K562 (cell line): ENCODE results near the gene CEBPE. TPM values are rescaled to one million over a fixed set of nuclear protein-coding genes. Genes with fewer than 3 reads are reported as not detected.

Experiments used
- ADNP ChIP-seq: fragments of 200-800 bp; sonication (Bioruptor generic); IDR thresholded peaks from 2 replicates; pipeline ENCODE4 v1.6.1; 2016; ENCODE audit warnings: missing genetic modification characterization, missing compliant biosample characterization
- CHCHD3 ChIP-seq: fragments of 250-450 bp; sonication (Bioruptor Pico); IDR thresholded peaks from 2 replicates; pipeline ENCODE4 v2.1.2; 2022; ENCODE audit warnings: mild to moderate bottlenecking
- EGR1 ChIP-seq: fragments of 450-650 bp; conservative IDR thresholded peaks from 2 replicates; pipeline ENCODE4 v1.6.1; 2017; ENCODE audit warnings: mild to moderate bottlenecking
- ESRRA ChIP-seq: fragments of 450-650 bp; IDR thresholded peaks from 2 replicates; pipeline ENCODE4 v1.6.1; 2014; ENCODE audit warnings: low read depth, mild to moderate bottlenecking, moderate library complexity, borderline replicate concordance
- HLTF ChIP-seq: fragments of 450-650 bp; IDR thresholded peaks from 2 replicates; pipeline ENCODE4 v1.6.1; 2016
- HNRNPL ChIP-seq: fragments of 200-400 bp; formaldehyde crosslinking; IDR thresholded peaks from 2 replicates; pipeline ENCODE4 v1.6.1; 2017; ENCODE audit warnings: low read depth, mild to moderate bottlenecking, low read length
- MTA1 ChIP-seq: fragments of 450-650 bp; IDR thresholded peaks from 2 replicates; pipeline ENCODE4 v1.6.1; 2017; ENCODE audit warnings: borderline replicate concordance
- NFIX ChIP-seq: fragments of 250-450 bp; sonication (Bioruptor Pico); IDR thresholded peaks from 2 replicates; pipeline ENCODE4 v1.4.0; 2020; ENCODE audit warnings: low read depth, mild to moderate bottlenecking, moderate library complexity
- NFRKB ChIP-seq: fragments of 450-650 bp; IDR thresholded peaks from 2 replicates; pipeline ENCODE4 v1.6.1; 2016; ENCODE audit warnings: low read depth
- PCBP2 ChIP-seq: fragments of 200-400 bp; formaldehyde crosslinking; IDR thresholded peaks from 2 replicates; pipeline ENCODE4 v1.6.1; 2018; ENCODE audit warnings: low read length, low read depth, mild to moderate bottlenecking, moderate library complexity; ENCODE audit not compliant: poor library complexity, severe bottlenecking
- SRSF3 ChIP-seq: fragments of 200-400 bp; formaldehyde crosslinking; IDR thresholded peaks from 2 replicates; pipeline ENCODE4 v1.6.1; 2016; ENCODE audit warnings: mild to moderate bottlenecking, low read length, moderate library complexity; ENCODE audit not compliant: insufficient read depth
- TOE1 ChIP-seq, 2 experiments: fragments of 450-650 bp in 1 of 2; sonication (generic) in 1 of 2; formaldehyde crosslinking in 1 of 2; IDR thresholded peaks; 2 replicates each; pipeline versions ENCODE4 v1.7.1 to v1.8.0; 2016 to 2022; ENCODE audit warnings: borderline replicate concordance in 2 of 2, mild to moderate bottlenecking in 2 of 2, antibody characterized with exemption in 1 of 2, inconsistent platforms in 1 of 2, low read depth in 1 of 2, missing genetic modification reagents in 1 of 2, moderate library complexity in 1 of 2
- YY1 ChIP-seq, 3 experiments: IDR thresholded peaks; 2 replicates each; pipeline ENCODE4 v1.6.1; 2011; ENCODE audit warnings: low read length in 2 of 3, mild to moderate bottlenecking in 2 of 3, moderate library complexity in 2 of 3, borderline replicate concordance in 1 of 3, control low read depth in 1 of 3, low read depth in 1 of 3; ENCODE audit not compliant: insufficient read depth in 3 of 3, insufficient replicate concordance in 2 of 3, control insufficient read depth in 1 of 3, insufficient read length in 1 of 3; ENCODE audit errors: extremely low read depth in 1 of 3
- ZBTB1 ChIP-seq: sonication (generic); formaldehyde crosslinking; IDR thresholded peaks from 2 replicates; pipeline ENCODE4 v1.8.1; 2023; ENCODE audit warnings: missing genetic modification reagents, low read depth, mild to moderate bottlenecking, borderline replicate concordance
- ZFPM2 ChIP-seq: fragments of 250-450 bp; sonication (Bioruptor Pico); IDR thresholded peaks from 2 replicates; pipeline ENCODE4 v1.5.1; 2022; ENCODE audit warnings: mild to moderate bottlenecking
- ZNF184 ChIP-seq: sonication (generic); formaldehyde crosslinking; IDR thresholded peaks from 2 replicates; pipeline ENCODE4 v1.5.0; 2020; ENCODE audit warnings: missing genetic modification reagents
- ZNF217 ChIP-seq: sonication (generic); formaldehyde crosslinking; IDR thresholded peaks from 2 replicates; pipeline ENCODE4 v1.8.0; 2022; ENCODE audit warnings: mild to moderate bottlenecking, missing genetic modification reagents
- ZNF282 ChIP-seq: sonication (generic); formaldehyde crosslinking; IDR thresholded peaks from 2 replicates; pipeline ENCODE4 v1.8.1; 2023; ENCODE audit warnings: missing genetic modification reagents
- ZNF76 ChIP-seq: fragments of 250-450 bp; sonication (Bioruptor Pico); IDR thresholded peaks from 2 replicates; pipeline ENCODE4 v1.4.0; 2020; ENCODE audit warnings: mild to moderate bottlenecking, moderate library complexity, borderline replicate concordance
- ZSCAN29 ChIP-seq: fragments of 450-650 bp; IDR thresholded peaks from 2 replicates; pipeline ENCODE4 v1.6.1; 2017
- polyA plus RNA-seq, 8 experiments: library from polyadenylated mRNA; depleted of rRNA in 4 of 8; stranded (reverse) in 5 of 8; unstranded in 3 of 8; fragments of >200 nt; fragmentation: Nextera tagmentation in 2 of 8; fragmentation: Illumina TruSeq in 1 of 8; extraction: Ambion mirVana in 2 of 8; extraction: Trizol in 1 of 8; gene quantifications; 2 replicates each; pipeline versions ENCODE4 v1.2.1 to v1.2.3, GENCODE V29; 2011 to 2014; ENCODE audit warnings: inconsistent platforms in 1 of 8, missing spikeins in 1 of 8
- total RNA-seq, 7 experiments: library from RNA; depleted of rRNA in 6 of 7; stranded (reverse); fragments of >200 nt in 6 of 7; fragmentation: Illumina TruSeq in 2 of 7; extraction: Trizol in 2 of 7; gene quantifications; 2 replicates each; pipeline versions ENCODE4 v1.2.1 to v1.2.3, GENCODE V29; 2011 to 2021; ENCODE audit warnings: low replicate concordance in 1 of 7
- TF ChIP-seq, protein P1 (sequence below): fragments of 450-650 bp; IDR thresholded peaks from 2 replicates; pipeline ENCODE4 v1.6.1; 2017; ENCODE audit warnings: antibody characterized with exemption
- TF ChIP-seq, protein P2 (sequence below): fragments of 250-450 bp; sonication (Bioruptor Pico); IDR thresholded peaks from 2 replicates; pipeline ENCODE4 v1.4.0; 2020
- TF ChIP-seq, protein P3 (sequence below): fragments of 250-450 bp; sonication (Bioruptor Pico); IDR thresholded peaks from 2 replicates; pipeline ENCODE4 v1.5.0; 2021
- TF ChIP-seq, protein P4 (sequence below): fragments of 250-450 bp; sonication (Bioruptor Pico); IDR thresholded peaks from 2 replicates; pipeline ENCODE4 v1.8.0; 2021; ENCODE audit warnings: mild to moderate bottlenecking, moderate library complexity

CEBPE gene
- total and polyA plus RNA-seq, 9 of the 15 experiments (the other 6 are each of a cell fraction or from before 2014, with no cell fraction given) = 0.09 to 0.15 (median 0.13) TPM; not detected in 6

DNA sequence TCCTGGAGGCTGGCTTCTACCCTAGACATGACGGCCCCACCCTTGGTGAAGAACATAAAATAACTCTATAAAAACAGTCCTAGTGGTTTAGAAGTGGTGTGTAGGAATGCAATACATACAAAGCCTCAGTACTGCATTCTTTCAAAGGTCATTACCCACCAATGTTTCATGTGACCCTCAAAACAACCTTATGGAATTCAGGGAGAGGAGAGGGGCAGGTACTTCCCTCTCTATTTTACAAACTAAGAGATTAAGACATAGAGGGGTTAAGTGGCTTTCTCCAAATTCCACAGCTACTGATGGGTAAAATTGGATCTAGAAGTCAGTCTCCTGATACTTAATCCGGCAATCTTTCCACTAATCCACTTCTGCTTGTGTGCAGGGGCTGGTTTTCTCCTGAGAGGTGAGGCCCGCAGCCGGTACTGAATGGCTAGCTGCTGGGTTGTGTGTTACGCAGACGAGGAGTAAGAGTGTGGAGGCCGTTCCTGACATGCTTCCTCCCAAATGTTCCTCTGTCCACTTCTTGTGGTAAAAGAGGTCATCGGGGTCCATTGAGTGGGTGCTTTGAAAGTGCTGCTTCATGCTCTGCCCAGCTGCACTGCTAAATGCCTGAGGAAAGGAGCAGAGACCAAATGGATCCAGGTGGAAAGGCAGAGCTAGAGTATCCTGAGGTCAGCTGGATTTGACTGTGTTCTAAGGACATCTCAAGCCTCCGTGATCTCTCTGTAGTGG lies 48.2 kb upstream of the CEBPE start (continued):
- TF ChIP-seq HNRNPL = no peak
- no peak for TF ChIP-seq ZNF184 (CRISPR knock-in tag)
- no peak for TF ChIP-seq ZFPM2 (CRISPR knock-in tag)
- TF ChIP-seq, protein P1, sequence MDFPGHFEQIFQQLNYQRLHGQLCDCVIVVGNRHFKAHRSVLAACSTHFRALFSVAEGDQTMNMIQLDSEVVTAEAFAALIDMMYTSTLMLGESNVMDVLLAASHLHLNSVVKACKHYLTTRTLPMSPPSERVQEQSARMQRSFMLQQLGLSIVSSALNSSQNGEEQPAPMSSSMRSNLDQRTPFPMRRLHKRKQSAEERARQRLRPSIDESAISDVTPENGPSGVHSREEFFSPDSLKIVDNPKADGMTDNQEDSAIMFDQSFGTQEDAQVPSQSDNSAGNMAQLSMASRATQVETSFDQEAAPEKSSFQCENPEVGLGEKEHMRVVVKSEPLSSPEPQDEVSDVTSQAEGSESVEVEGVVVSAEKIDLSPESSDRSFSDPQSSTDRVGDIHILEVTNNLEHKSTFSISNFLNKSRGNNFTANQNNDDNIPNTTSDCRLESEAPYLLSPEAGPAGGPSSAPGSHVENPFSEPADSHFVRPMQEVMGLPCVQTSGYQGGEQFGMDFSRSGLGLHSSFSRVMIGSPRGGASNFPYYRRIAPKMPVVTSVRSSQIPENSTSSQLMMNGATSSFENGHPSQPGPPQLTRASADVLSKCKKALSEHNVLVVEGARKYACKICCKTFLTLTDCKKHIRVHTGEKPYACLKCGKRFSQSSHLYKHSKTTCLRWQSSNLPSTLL = no peak
- no peak for TF ChIP-seq HLTF
- TF ChIP-seq, protein P2, sequence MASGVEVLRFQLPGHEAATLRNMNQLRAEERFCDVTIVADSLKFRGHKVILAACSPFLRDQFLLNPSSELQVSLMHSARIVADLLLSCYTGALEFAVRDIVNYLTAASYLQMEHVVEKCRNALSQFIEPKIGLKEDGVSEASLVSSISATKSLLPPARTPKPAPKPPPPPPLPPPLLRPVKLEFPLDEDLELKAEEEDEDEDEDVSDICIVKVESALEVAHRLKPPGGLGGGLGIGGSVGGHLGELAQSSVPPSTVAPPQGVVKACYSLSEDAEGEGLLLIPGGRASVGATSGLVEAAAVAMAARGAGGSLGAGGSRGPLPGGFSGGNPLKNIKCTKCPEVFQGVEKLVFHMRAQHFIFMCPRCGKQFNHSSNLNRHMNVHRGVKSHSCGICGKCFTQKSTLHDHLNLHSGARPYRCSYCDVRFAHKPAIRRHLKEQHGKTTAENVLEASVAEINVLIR (CRISPR knock-in tag) = 0 out of 2 replicates have a peak, but pooled peaks have one; percentile 13
- TF ChIP-seq, protein P3, sequence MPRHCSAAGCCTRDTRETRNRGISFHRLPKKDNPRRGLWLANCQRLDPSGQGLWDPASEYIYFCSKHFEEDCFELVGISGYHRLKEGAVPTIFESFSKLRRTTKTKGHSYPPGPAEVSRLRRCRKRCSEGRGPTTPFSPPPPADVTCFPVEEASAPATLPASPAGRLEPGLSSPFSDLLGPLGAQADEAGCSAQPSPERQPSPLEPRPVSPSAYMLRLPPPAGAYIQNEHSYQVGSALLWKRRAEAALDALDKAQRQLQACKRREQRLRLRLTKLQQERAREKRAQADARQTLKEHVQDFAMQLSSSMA (CRISPR knock-in tag) = no peak
- no peak for TF ChIP-seq ADNP
- TF ChIP-seq, protein P4, sequence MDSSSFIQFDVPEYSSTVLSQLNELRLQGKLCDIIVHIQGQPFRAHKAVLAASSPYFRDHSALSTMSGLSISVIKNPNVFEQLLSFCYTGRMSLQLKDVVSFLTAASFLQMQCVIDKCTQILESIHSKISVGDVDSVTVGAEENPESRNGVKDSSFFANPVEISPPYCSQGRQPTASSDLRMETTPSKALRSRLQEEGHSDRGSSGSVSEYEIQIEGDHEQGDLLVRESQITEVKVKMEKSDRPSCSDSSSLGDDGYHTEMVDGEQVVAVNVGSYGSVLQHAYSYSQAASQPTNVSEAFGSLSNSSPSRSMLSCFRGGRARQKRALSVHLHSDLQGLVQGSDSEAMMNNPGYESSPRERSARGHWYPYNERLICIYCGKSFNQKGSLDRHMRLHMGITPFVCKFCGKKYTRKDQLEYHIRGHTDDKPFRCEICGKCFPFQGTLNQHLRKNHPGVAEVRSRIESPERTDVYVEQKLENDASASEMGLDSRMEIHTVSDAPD (CRISPR knock-in tag) = no peak
- no peak for TF ChIP-seq SRSF3
- TF ChIP-seq ESRRA = no peak
- TF ChIP-seq ZSCAN29 = no peak
- TF ChIP-seq YY1 (IDR thresholded peaks at IDR 0.05; ENCODE audit: borderline replicate concordance in 1 of 3, control insufficient read depth in 1 of 3, extremely low read depth in 1 of 3, insufficient read depth in 3 of 3, insufficient read length in 1 of 3, insufficient replicate concordance in 2 of 3, low read depth in 1 of 3, low read length in 2 of 3) = no peak
- TF ChIP-seq ZNF217 = no peak
- no peak for TF ChIP-seq CHCHD3 (CRISPR knock-in tag)
- peak; percentile 62 for TF ChIP-seq EGR1
- no peak for TF ChIP-seq MTA1
- no peak for TF ChIP-seq NFIX (CRISPR knock-in tag)
- TF ChIP-seq TOE1 (IDR thresholded peaks at IDR 0.05; ENCODE audit: borderline replicate concordance) = no peak
- TF ChIP-seq TOE1 (CRISPR knock-in tag; IDR thresholded peaks at IDR 0.05; ENCODE audit: borderline replicate concordance, low read depth) = no peak
- TF ChIP-seq ZBTB1 (CRISPR knock-in tag) = no peak
- TF ChIP-seq PCBP2 = no peak
- TF ChIP-seq ZNF282 (CRISPR knock-in tag) = no peak
- no peak for TF ChIP-seq ZNF76 (CRISPR knock-in tag)
- TF ChIP-seq NFRKB = no peak
